Right lobe of liver (tissue), 4 donors: ENCODE measurements around the gene REXO1.
"Not testable (repeated sequence)": the region's sequence is repeated elsewhere in the genome, so short reads cannot be mapped to it uniquely, and the experiment has no call there.

ENCODE experiments used
- POLR2A ChIP-seq: fragments of 450-650 bp; IDR thresholded peaks from one replicate; pipeline ENCODE4 v1.6.1; 2017; ENCODE audit warnings: antibody characterized with exemption, mild to moderate bottlenecking
- TF ChIP-seq, protein P1 (sequence below), 4 donors: fragments of 200-600 bp in 3 of 4; fragments of 450-650 bp in 1 of 4; IDR thresholded peaks; one replicate each; pipeline versions ENCODE4 v1.5.1 to v1.8.0; 2016 to 2022; ENCODE audit warnings: antibody characterized with exemption in 4 of 4, mild to moderate bottlenecking in 2 of 4
- donor health status: DM: no; HTN: no; CAD: no.
- donor health status: DM: no; HTN: no; CAD: no.
- donor health status: DM: no; HTN: yes; CAD: no.

GRCh38 chr19:1878583-1878982 lies 30.3 kb upstream of the REXO1 start:
- TF ChIP-seq, protein P1, sequence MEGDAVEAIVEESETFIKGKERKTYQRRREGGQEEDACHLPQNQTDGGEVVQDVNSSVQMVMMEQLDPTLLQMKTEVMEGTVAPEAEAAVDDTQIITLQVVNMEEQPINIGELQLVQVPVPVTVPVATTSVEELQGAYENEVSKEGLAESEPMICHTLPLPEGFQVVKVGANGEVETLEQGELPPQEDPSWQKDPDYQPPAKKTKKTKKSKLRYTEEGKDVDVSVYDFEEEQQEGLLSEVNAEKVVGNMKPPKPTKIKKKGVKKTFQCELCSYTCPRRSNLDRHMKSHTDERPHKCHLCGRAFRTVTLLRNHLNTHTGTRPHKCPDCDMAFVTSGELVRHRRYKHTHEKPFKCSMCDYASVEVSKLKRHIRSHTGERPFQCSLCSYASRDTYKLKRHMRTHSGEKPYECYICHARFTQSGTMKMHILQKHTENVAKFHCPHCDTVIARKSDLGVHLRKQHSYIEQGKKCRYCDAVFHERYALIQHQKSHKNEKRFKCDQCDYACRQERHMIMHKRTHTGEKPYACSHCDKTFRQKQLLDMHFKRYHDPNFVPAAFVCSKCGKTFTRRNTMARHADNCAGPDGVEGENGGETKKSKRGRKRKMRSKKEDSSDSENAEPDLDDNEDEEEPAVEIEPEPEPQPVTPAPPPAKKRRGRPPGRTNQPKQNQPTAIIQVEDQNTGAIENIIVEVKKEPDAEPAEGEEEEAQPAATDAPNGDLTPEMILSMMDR (IDR thresholded peaks at IDR 0.05), result not testable (repeated sequence)
- not testable (repeated sequence) for TF ChIP-seq POLR2A
